Muscle layer of duodenum (tissue), 2 donors: ENCODE data around the gene OSBPL2.

Source experiments
- H3K27ac ChIP-seq: one replicate; pipeline ENCODE4 v1.7.0; 2013; ENCODE audit warnings: mild to moderate bottlenecking, low read length
- H3K27me3 ChIP-seq: one replicate; pipeline ENCODE4 v1.7.0; 2013; ENCODE audit warnings: low read depth, mild to moderate bottlenecking, control low read depth, low read length
- H3K36me3 ChIP-seq, 2 donors: one replicate each; pipeline ENCODE4 v1.7.0; 2013; ENCODE audit warnings: low read length in 2 of 2, control low read depth in 1 of 2, mild to moderate bottlenecking in 1 of 2; ENCODE audit not compliant: insufficient read depth in 2 of 2, control insufficient read depth in 1 of 2
- H3K4me1 ChIP-seq, 2 donors: one replicate each; pipeline ENCODE4 v1.7.0; 2013; ENCODE audit warnings: low read length in 2 of 2, mild to moderate bottlenecking in 2 of 2, control low read depth in 1 of 2, moderate library complexity in 1 of 2; ENCODE audit not compliant: insufficient read depth in 2 of 2, control insufficient read depth in 1 of 2
- H3K4me3 ChIP-seq, 2 donors: one replicate each; pipeline ENCODE4 v1.7.0; 2013; ENCODE audit warnings: low read length in 2 of 2, low read depth in 1 of 2, mild to moderate bottlenecking in 1 of 2
- H3K9me3 ChIP-seq, 2 donors: one replicate each; pipeline ENCODE4 v1.7.0; 2013; ENCODE audit warnings: low read length in 2 of 2, control low read depth in 1 of 2, mild to moderate bottlenecking in 1 of 2; ENCODE audit not compliant: control insufficient read depth in 1 of 2
- donor health status: healthy.

The OSBPL2 gene

GRCh38 chr20:62217913-62218773 lies 20.2 kb upstream of the OSBPL2 start:
- Histone ChIP-seq H3K4me3 (no peak overlapping the region), H3K9me3 (no peaks in the 10 kb centered on the region), H3K27ac (no peak overlapping the region), H3K4me1 (peaks cover 0 to 19% of the 10 kb centered on the region in 2 donors), H3K36me3 (no peaks in the 10 kb centered on the region), H3K27me3 (peaks cover 44% of the 10 kb centered on the region)

DNA sequence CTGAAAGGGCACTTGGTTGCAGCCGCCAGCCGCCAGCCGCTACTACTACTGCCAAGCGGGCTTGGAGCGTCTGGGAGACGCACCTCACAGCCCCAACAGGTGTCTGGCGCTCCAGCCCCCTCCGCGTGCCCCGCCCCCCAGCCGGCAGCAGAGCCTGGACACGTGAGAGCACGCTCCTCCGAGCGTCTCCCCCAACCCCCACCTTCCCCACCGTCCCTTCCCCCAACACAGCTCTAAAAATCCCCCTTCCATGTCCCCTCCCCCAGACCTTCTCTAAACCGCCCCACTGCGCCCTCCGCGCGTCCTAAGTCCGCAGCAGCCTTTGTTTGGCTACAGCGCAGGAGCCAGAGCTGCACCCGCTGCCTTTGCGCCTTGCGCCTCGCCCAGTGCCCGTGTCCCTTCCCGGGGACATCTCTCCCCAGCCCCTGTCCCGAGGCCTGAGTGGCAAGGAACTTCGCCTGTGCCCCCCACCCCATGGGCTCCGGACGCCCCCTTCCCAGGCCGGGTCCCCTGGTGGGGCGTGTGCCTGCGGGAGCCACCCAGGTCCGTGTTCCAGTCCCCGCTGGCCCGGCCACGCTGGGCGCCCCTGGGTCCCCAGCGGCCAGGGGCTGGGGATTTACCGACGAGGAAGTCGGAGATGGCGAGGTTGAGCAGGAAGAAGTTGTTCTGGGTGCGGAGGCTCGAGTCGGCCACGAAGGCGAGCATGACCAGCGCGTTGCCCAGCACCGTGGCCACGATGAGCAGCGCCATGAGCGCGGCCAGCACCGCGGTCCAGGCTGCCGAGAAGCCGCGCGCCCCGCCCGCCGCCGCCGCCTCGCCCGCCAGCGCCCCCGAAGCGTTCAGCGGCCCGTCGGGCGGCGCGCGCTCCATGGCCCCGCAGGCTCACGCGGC lies 19.0 kb upstream of the OSBPL2 start:
- Histone ChIP-seq H3K4me1 (peaks cover 0 to 19% of the 10 kb centered on the region in 2 donors), H3K4me3 (peak overlapping the region in 1 of 2 donors; percentile 47), H3K36me3 (no peaks in the 10 kb centered on the region), H3K27me3 (peaks cover 46% of the 10 kb centered on the region), H3K9me3 (no peaks in the 10 kb centered on the region), H3K27ac (no peak overlapping the region)

DNA sequence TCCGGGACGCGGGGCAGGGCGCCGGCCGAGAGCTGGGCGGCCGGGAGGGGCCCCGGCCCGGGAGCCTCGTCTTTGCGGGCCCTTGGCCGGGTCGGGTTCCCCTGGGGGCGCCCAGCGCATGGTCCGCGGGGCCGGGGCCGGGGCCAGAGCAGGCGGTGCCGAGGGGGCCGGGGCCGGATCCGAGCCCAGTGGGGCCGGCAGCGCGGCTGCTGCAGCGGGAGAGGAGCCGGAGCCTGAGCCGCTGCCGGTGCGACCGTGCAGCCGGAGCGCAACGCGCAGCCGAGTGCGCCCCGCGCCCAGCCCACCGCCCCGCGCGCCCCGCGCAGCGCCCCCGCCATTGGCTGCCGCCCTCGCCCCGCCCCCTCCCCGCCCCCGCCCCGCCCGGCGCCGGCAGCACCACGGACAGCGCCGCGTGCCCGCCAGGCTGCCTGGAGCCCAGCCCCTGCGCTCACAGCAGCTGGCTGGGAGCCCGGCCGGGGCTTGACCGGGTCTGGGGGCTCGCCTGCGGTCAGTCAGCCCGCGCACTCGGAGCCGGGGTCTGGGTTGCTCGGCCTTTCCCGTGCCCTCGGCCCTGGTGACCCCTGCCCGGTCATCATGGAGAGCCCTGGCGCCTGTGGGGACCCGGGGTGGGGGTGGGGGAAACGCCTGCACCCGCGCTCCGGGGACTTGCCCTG lies 18.2 kb upstream of the OSBPL2 start, which contains the start of gene HRH3:
Gene HRH3, minus strand, starts transcription at position 287 of the 674 bp plus-strand sequence. CDS start 308 bp downstream, outside the sequence.
- no peaks in the 10 kb centered on the region for H3K36me3 ChIP-seq
- H3K27me3 ChIP-seq = peaks cover 48% of the 10 kb centered on the region
- peak within 1 kb of the TSS in 1 of 2 donors; percentile 47 for H3K4me3 ChIP-seq
- peaks cover 0 to 19% of the 10 kb centered on the region in 2 donors for H3K4me1 ChIP-seq
- no peak within 1 kb of the TSS for H3K27ac ChIP-seq
- H3K9me3 ChIP-seq = no peaks in the 10 kb centered on the region

- no peaks in the 10 kb centered on the region for H3K36me3 ChIP-seq
- H3K4me3 ChIP-seq = peak overlapping the region in 1 of 2 donors; percentile 47
- H3K27me3 ChIP-seq = peaks cover 48% of the 10 kb centered on the region
- no peaks in the 10 kb centered on the region for H3K9me3 ChIP-seq
- H3K4me1 ChIP-seq = peaks cover 0 to 19% of the 10 kb centered on the region in 2 donors
- no peak overlapping the region for H3K27ac ChIP-seq
Observed at GRCh38 chr20:62220666-62221568, 17.4 kb upstream of the OSBPL2 start.

DNA sequence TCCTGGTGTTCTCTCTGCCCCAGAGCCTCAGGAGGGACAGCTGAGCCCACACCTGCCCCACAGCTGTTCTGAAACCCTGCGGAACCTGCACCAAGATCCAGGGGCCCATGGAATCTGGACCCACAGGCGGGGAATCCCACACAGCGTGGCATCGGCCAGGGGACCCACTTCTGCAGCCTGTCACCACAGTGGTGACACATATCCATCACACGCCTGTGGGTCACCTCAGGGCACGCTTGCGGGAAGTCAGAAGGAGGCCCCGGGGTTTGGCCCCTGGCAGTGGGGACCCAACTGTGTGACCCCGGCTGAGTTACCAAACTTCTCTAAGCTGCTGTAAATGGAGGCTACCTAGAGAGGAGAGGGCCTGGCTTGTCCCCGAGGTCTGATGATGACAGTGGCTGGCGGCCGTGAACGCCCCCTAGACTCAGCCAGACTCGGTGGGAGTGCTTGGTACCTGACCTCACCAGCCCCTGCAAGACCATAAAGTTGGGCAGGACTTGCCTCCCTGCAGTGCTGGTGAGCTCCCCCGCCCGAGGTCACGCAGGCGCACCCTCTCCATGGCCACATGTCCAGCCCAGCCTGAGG lies 16.0 kb upstream of the OSBPL2 start:
- Histone ChIP-seq H3K4me3 (no peak overlapping the region), H3K27me3 (peaks cover 48% of the 10 kb centered on the region), H3K36me3 (no peaks in the 10 kb centered on the region), H3K4me1 (peaks cover 0 to 19% of the 10 kb centered on the region in 2 donors), H3K9me3 (no peaks in the 10 kb centered on the region), H3K27ac (no peak overlapping the region)

GRCh38 chr20:62222972-62223371 lies 15.3 kb upstream of the OSBPL2 start:
- H3K4me1 ChIP-seq = peaks cover 0 to 19% of the 10 kb centered on the region in 2 donors
- H3K27me3 ChIP-seq = peaks cover 44% of the 10 kb centered on the region
- H3K4me3 ChIP-seq = no peak overlapping the region
- no peaks in the 10 kb centered on the region for H3K9me3 ChIP-seq
- H3K27ac ChIP-seq = no peak overlapping the region
- no peaks in the 10 kb centered on the region for H3K36me3 ChIP-seq

- Histone ChIP-seq H3K4me3 (no peak overlapping the region), H3K4me1 (peaks cover 0 to 18% of the 10 kb centered on the region in 2 donors), H3K27ac (no peak overlapping the region), H3K9me3 (no peaks in the 10 kb centered on the region), H3K36me3 (no peaks in the 10 kb centered on the region), H3K27me3 (peaks cover 38% of the 10 kb centered on the region)
Observed at GRCh38 chr20:62223571-62223970, 14.8 kb upstream of the OSBPL2 start.

DNA sequence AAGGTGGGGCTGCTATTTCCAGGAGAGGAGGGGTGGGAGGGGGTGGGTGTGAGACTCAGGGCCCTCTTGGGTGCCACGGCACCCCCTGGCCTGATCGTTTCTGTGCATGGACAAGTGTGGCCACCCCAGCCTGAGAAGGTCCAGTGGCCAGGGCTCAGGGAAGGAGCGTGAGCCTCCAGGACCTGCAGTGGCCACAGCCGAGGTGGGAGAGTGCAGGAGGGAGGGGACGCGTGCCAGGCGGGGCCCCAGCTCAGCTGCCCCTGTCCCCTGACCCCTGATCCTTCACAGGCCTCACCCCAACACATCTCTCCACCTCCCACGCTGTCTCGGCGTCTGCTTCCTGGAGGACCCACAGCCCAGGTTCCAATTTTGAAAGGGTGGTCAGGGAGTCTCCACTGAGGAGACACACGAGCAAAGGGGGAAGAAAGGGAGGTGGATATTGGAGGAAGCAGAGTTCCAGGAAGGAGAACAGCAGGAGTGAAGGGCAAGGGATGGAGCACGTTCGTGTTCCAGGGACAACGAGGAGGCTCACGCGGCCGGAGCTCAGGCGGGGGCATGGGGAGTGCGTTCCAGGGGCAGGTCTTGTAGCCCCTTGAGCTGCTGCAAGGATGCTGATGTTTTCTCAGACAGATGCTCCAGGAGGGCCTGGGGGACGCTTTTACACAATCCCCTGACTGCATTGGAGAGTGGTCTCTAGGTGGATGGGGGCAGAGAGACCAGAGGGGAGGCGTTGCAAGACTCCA lies 14.0 kb upstream of the OSBPL2 start:
- Histone ChIP-seq H3K27me3 (peaks cover 34% of the 10 kb centered on the region), H3K27ac (no peak overlapping the region), H3K36me3 (no peaks in the 10 kb centered on the region), H3K4me3 (no peak overlapping the region), H3K4me1 (peaks cover 0 to 11% of the 10 kb centered on the region in 2 donors), H3K9me3 (no peaks in the 10 kb centered on the region)

GRCh38 chr20:62225026-62225425 lies 13.3 kb upstream of the OSBPL2 start:
- Histone ChIP-seq H3K36me3 (no peaks in the 10 kb centered on the region), H3K4me3 (no peak overlapping the region), H3K9me3 (no peaks in the 10 kb centered on the region), H3K27ac (no peak overlapping the region), H3K4me1 (peaks cover 0 to 6% of the 10 kb centered on the region in 2 donors), H3K27me3 (peaks cover 34% of the 10 kb centered on the region)
